ENCODE data around the gene BTBD6. TPM values are rescaled to one million over a fixed set of nuclear protein-coding genes. Genes with fewer than 3 reads are reported as not detected.

The BTBD6 gene
- total and polyA plus RNA-seq, 12 donors, result 28.1 to 58.2 (median 32.7) TPM

GRCh38 chr14:105250986-105251385, 2.7 kb downstream of the BTBD6 start:
- no peak for TF ChIP-seq CTCF (IDR thresholded peaks at IDR 0.05)
- H3K27ac ChIP-seq, result no peak overlapping the region
- ATAC-seq (no peak), DNase-seq (no peak)
- 87 to 91% methylated on average over 4 of the region's 4 CpGs for WGBS, 2 donors
- H3K36me3 ChIP-seq, result peaks cover 0 to 55% (median 10%) of the 10 kb centered on the region in 9 donors
- H3K9me3 ChIP-seq, result no peaks in the 10 kb centered on the region
- peaks cover 10 to 45% (median 36%) of the 10 kb centered on the region in 9 donors for H3K4me1 ChIP-seq
- no peaks in the 10 kb centered on the region for H3K27me3 ChIP-seq
- intact Hi-C loops (cut with DNase I), result no loop called here
- H3K4me3 ChIP-seq, result no peak overlapping the region

- no peak overlapping the region for H3K4me3 ChIP-seq
- H3K27me3 ChIP-seq, result no peaks in the 10 kb centered on the region
- TF ChIP-seq CTCF (IDR thresholded peaks at IDR 0.05), result no peak
- intact Hi-C loops (cut with DNase I), result no loop called here
- H3K36me3 ChIP-seq, result peaks cover 0 to 59% (median 10%) of the 10 kb centered on the region in 9 donors
- no peaks in the 10 kb centered on the region for H3K9me3 ChIP-seq
- DNase-seq (no peak), ATAC-seq (no peak)
- 90 to 93% methylated on average over 6 of the region's 6 CpGs for WGBS, 2 donors
- no peak overlapping the region for H3K27ac ChIP-seq
- H3K4me1 ChIP-seq, result peaks cover 10 to 43% (median 34%) of the 10 kb centered on the region in 9 donors
Measured at GRCh38 chr14:105251920-105252319, 3.6 kb downstream of the BTBD6 start.

GRCh38 chr14:105252552-105253328, 4.4 kb downstream of the BTBD6 start:
- Histone ChIP-seq H3K9me3 (no peaks in the 10 kb centered on the region), H3K27ac (no peak overlapping the region), H3K36me3 (peaks cover 0 to 56% (median 10%) of the 10 kb centered on the region in 9 donors), H3K4me3 (no peak overlapping the region), H3K27me3 (no peaks in the 10 kb centered on the region), H3K4me1 (peaks cover 8 to 35% (median 27%) of the 10 kb centered on the region in 9 donors)
- TF ChIP-seq CTCF (IDR thresholded peaks at IDR 0.05), result no peak
- intact Hi-C loops (cut with DNase I), result no loop called here
- ATAC-seq, result no peak
- WGBS, 2 donors, result 91% methylated on average over 21 of the region's 21 CpGs
- DNase-seq, result no peak

- no peak for TF ChIP-seq CTCF (IDR thresholded peaks at IDR 0.05)
- intact Hi-C loops (cut with DNase I), result no loop called here
- WGBS, 2 donors, result 92 to 96% methylated on average over 9 of the region's 9 CpGs
Measured at GRCh38 chr14:105253329-105253682, 5.0 kb downstream of the BTBD6 start.

More at GRCh38 chr14:105253329-105253682, 5.0 kb downstream of the BTBD6 start:
- Histone ChIP-seq H3K27me3 (no peaks in the 10 kb centered on the region), H3K9me3 (no peaks in the 10 kb centered on the region), H3K4me1 (peaks cover 7 to 30% (median 23%) of the 10 kb centered on the region in 9 donors), H3K4me3 (no peak overlapping the region), H3K36me3 (peaks cover 0 to 56% (median 10%) of the 10 kb centered on the region in 9 donors), H3K27ac (no peak overlapping the region)
- no peak for ATAC-seq
- no peak for DNase-seq
